ENCODE data around the gene ANK3. TPM values are rescaled to one million over a fixed set of nuclear protein-coding genes. Genes with fewer than 3 reads are reported as not detected.

The ANK3 gene
- 4.0 and 4.2 TPM in 2 replicates for total RNA-seq

- ChIA-PET POLR2A (no interaction called here), CTCF (interaction anchor here (1.6 kb wide), 1 partner anchor 151 kb away, joined by 4 read pairs; no protein-coding TSS in a partner anchor)
- no peak for ATAC-seq (ENCODE audit: low read depth)
- Mint-ChIP-seq H3K27ac (peak within 1 kb of the TSS; percentile 51), H3K36me3 (ENCODE audit: low read depth) (no peaks in the 10 kb centered on the region), H3K9me3 (no peaks in the 10 kb centered on the region), H3K27me3 (no peaks in the 10 kb centered on the region), H3K4me3 (peak within 1 kb of the TSS; percentile 29), H3K4me1 (peaks cover 32% of the 10 kb centered on the region)
- no peak for DNase-seq
- intact Hi-C loops (cut with micrococcal nuclease) = no loop called here
- no peak for TF ChIP-seq CTCF (IDR thresholded peaks at IDR 0.05)
These were observed at the start of gene ANK3 for GRCh38 chr10:60389413-60390025. ANK3 (minus strand) TSS chr10:60389875; CDS start chr10:60389538, 337 bp downstream.

- Mint-ChIP-seq H3K27ac (no peak overlapping the region), H3K9me3 (no peaks in the 10 kb centered on the region), H3K36me3 (ENCODE audit: low read depth) (no peaks in the 10 kb centered on the region), H3K4me1 (peaks cover 5% of the 10 kb centered on the region), H3K4me3 (no peak overlapping the region), H3K27me3 (no peaks in the 10 kb centered on the region)
- peak; percentile 49 for TF ChIP-seq CTCF (IDR thresholded peaks at IDR 0.05)
- CTCF ChIA-PET = interaction anchor here (0.8 to 5.8 kb wide), 11 partner anchors 47 to 335 kb away, joined by 3 to 68 read pairs (median 6); no protein-coding TSS in a partner anchor
- ATAC-seq (ENCODE audit: low read depth) = no peak
- intact Hi-C loops (cut with micrococcal nuclease) = loop anchor here (1.0 to 10.0 kb wide), 8 partner anchors 99 to 1650 kb away; no protein-coding TSS in a partner anchor
- POLR2A ChIA-PET = no interaction called here
- no peak for DNase-seq
These were observed 44.9 kb upstream of the ANK3 start for GRCh38 chr10:60434418-60435046.

DNA sequence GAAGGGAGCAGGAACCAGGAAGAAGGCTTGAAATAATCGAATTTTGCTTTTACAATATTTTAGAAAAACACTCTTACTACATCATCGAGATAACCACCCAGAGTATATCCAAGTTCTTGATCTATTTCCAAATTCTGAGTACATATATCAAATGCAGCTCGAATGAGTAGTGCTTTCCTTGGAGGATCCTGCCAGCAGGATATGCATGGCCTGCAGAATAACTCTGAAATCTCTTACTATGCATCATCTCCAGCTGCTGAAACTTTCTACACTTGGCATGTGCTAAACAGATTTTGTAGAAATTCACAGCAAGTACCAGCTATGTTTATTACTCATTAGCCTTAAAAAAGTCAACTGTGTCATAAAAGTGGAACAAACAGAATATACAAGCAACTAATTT, 44.0 kb upstream of the ANK3 start:
- ChIA-PET CTCF (interaction anchor here (0.5 to 5.8 kb wide), 14 partner anchors 10 to 587 kb away, joined by 3 to 68 read pairs (median 4); no protein-coding TSS in a partner anchor), POLR2A (interaction anchor here (0.6 to 0.9 kb wide), 2 partner anchors 193 to 195 kb away, joined by 4 to 5 read pairs; no protein-coding TSS in a partner anchor)
- Mint-ChIP-seq H3K9me3 (no peaks in the 10 kb centered on the region), H3K4me1 (peaks cover 5% of the 10 kb centered on the region), H3K27me3 (no peaks in the 10 kb centered on the region), H3K27ac (no peak overlapping the region), H3K4me3 (no peak overlapping the region), H3K36me3 (ENCODE audit: low read depth) (no peaks in the 10 kb centered on the region)
- intact Hi-C loops (cut with micrococcal nuclease) = loop anchor here (1.0 to 10.0 kb wide), 8 partner anchors 98 to 1649 kb away; no protein-coding TSS in a partner anchor
- DNase-seq (no peak), ATAC-seq (ENCODE audit: low read depth) (no peak)
- TF ChIP-seq CTCF (IDR thresholded peaks at IDR 0.05) = no peak

DNA sequence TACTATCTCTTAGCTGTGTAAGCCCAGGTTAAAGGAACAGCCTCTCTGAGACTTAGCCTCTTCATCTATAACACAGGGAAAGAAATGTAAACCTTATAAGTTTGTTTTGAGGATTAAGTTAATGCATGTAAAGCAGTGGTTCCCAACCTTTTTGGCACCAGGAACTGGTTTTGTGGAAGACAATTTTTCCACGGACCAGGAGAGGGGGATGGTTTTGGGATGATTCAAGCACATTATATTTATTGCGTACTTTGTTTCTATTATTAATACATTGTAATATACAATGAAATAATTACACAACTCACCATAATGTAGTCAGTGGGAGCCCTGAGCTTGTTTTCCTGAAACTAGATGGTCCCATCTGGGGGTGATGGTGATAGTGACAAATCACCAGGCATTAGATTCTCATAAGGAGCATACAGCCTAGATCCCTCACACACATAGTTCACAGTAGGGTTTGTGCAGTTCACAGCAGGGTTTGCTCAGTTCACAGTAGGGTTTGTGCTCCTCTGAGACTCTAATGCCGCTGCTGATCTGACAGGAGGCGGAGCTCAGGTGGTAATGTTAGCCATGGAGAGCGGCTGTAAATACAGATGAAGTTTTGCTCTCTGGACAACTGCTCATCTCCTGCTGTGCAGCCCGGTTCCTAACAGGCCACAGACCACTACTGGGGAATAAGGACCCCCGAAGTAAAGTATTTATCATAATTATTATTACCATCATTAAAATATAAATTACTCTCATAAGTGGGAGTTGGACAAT, 41.3 kb upstream of the ANK3 start:
- H3K4me1 Mint-ChIP-seq = peaks cover 5% of the 10 kb centered on the region
- ChIA-PET CTCF (interaction anchor here (1.8 to 5.8 kb wide), 3 partner anchors 193 to 316 kb away, joined by 9 to 68 read pairs (median 9); no protein-coding TSS in a partner anchor), POLR2A (interaction anchor here (1.3 kb wide), 1 partner anchor 193 kb away, joined by 3 read pairs; no protein-coding TSS in a partner anchor)
- no peaks in the 10 kb centered on the region for H3K27me3 Mint-ChIP-seq
- no peak overlapping the region for H3K4me3 Mint-ChIP-seq
- H3K36me3 Mint-ChIP-seq (ENCODE audit: low read depth) = no peaks in the 10 kb centered on the region
- intact Hi-C loops (cut with micrococcal nuclease) = loop anchor here (10.0 kb wide), 1 partner anchor 1646 kb away; no protein-coding TSS in a partner anchor
- no peak for TF ChIP-seq CTCF (IDR thresholded peaks at IDR 0.05)
- no peak for DNase-seq
- H3K27ac Mint-ChIP-seq = no peak overlapping the region
- ATAC-seq (ENCODE audit: low read depth) = no peak
- H3K9me3 Mint-ChIP-seq = no peaks in the 10 kb centered on the region

Measured in activated B cell treated with CpG ODN at 0.5 μM for 24 hours (primary cell).